Liver (tissue), 3 donors: ENCODE data around the gene DNM2.
A peak's percentile ranks its signal among the peaks of the same experiment; 100 is the strongest.

Source experiments
- ATF3 ChIP-seq: IDR thresholded peaks from 2 replicates; pipeline ENCODE4 v1.6.1; 2016; ENCODE audit warnings: antibody characterized with exemption
- CTCF ChIP-seq: fragments of 150-350 bp; IDR thresholded peaks from 2 replicates; pipeline ENCODE4 v1.5.1; 2017; ENCODE audit warnings: improper control_type of control experiment, low read depth, low read length; ENCODE audit not compliant: missing input control
- EGR1 ChIP-seq, 2 donors: IDR thresholded peaks; 2 replicates each; pipeline ENCODE4 v1.6.1; 2016 to 2018; ENCODE audit warnings: antibody characterized with exemption in 2 of 2, low read depth in 2 of 2
- GABPA ChIP-seq, 2 donors: IDR thresholded peaks in 1 of 2; conservative IDR thresholded peaks in 1 of 2; 2 replicates each; pipeline ENCODE4 v1.6.1; 2016; ENCODE audit warnings: antibody characterized with exemption in 2 of 2, mild to moderate bottlenecking in 1 of 2, moderate library complexity in 1 of 2
- JUND ChIP-seq, 2 donors: IDR thresholded peaks; 2 replicates each; pipeline ENCODE4 v1.6.1; 2016; ENCODE audit warnings: antibody characterized with exemption in 2 of 2
- RAD21 ChIP-seq, 2 donors: IDR thresholded peaks; 2 replicates each; pipeline ENCODE4 v1.6.1; 2016; ENCODE audit warnings: antibody characterized with exemption in 2 of 2, mild to moderate bottlenecking in 2 of 2
- REST ChIP-seq: IDR thresholded peaks from 2 replicates; pipeline ENCODE4 v1.6.1; 2016; ENCODE audit warnings: antibody characterized with exemption, mild to moderate bottlenecking
- TAF1 ChIP-seq: conservative IDR thresholded peaks from 2 replicates; pipeline ENCODE4 v1.6.1; 2016; ENCODE audit warnings: antibody characterized with exemption, mild to moderate bottlenecking
- donor health status: healthy.
- donor health status: healthy.

DNA sequence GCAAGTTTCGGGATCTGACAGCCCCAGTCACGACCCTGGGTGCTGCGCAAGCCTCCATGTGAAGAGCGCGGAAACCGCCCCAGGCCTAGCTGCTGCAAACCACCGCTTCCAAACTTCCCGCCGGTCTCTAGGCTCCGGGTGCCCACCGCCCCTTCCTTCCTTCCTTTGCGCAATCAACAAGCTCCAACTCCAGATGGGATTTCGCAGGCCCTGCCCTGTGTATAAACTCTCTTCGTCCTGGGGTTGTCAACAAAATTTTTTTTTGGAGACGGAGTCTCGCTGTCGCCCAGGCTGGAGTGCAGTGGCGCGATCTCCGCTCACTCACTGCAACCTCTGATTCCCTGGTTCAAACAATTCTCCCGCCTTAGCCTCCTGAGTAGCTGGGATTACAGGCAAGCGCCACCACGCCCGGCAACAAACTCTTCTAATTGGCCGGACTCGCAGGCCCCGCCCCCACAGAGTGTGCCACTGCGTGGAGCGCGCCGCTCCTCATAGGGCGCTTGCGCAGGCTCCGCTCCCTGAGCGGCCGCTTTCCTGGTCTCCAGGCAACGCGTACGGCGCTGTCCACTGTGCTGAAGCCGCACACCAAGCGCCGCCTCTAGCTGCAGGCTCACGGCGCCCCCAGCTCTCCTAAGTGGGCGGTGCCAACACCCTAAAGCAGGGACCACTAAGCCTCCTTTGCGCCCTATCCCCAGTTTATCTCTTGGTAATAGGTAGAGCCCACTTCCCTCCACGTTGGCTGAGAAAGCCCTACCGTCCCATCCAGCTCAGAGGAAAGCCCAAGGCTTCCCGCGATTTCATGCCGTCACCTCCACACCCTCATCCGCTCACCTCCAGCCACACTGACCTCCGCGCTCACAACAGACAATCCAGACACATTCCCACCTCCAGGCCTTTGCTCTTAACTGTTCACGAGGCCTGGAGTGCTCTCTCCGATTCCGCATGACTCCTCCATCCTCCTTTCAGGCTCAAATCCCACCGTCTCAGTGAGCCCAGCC lies 22.2 kb upstream of the DNM2 start:
- TF ChIP-seq CTCF, result no peak
- no peak for TF ChIP-seq GABPA (IDR thresholded peaks at IDR 0.05 in 1 of 2, conservative IDR thresholded peaks at IDR 0.05 in 1 of 2)
- peak; percentile 64 to 66 for TF ChIP-seq EGR1 (IDR thresholded peaks at IDR 0.05; ENCODE audit: low read depth in 2 of 2)
- TF ChIP-seq JUND (IDR thresholded peaks at IDR 0.05), result no peak
- TF ChIP-seq ATF3, result no peak
- TF ChIP-seq TAF1, result no peak
- peak; percentile 100 for TF ChIP-seq REST
- peak in 1 of 2 donors; percentile 18 for TF ChIP-seq RAD21 (IDR thresholded peaks at IDR 0.05)
